Measurements from ENCODE around the gene ESAM.
A peak's percentile ranks its signal among the peaks of the same experiment; 100 is the strongest.

ESAM gene

GRCh38 chr11:124801636-124802312 lies 39.7 kb upstream of the ESAM start:
- TF ChIP-seq CTCF (IDR thresholded peaks at IDR 0.05; ENCODE audit: low read depth, low read length), result no peak
- Histone ChIP-seq H3K4me3 (ENCODE audit: low read depth, low read length) (no peak overlapping the region), H3K27me3 (ENCODE audit: insufficient read depth, low read depth, severe bottlenecking) (no peaks in the 10 kb centered on the region), H3K27ac (no peak overlapping the region), H3K9me3 (ENCODE audit: severe bottlenecking) (no peaks in the 10 kb centered on the region), H3K36me3 (peaks cover 1% of the 10 kb centered on the region)
- no peak for DNase-seq

GRCh38 chr11:124801014-124801413 lies 38.9 kb upstream of the ESAM start:
- no peaks in the 10 kb centered on the region for H3K9me3 ChIP-seq (ENCODE audit: severe bottlenecking)
- no peak for TF ChIP-seq CTCF (IDR thresholded peaks at IDR 0.05; ENCODE audit: low read depth, low read length)
- peak overlapping the region; percentile 91 for H3K4me3 ChIP-seq (ENCODE audit: low read depth, low read length)
- H3K36me3 ChIP-seq, result peaks cover 3% of the 10 kb centered on the region
- no peak for DNase-seq
- peak overlapping the region; percentile 99 for H3K27ac ChIP-seq
- no peaks in the 10 kb centered on the region for H3K27me3 ChIP-seq (ENCODE audit: insufficient read depth, low read depth, severe bottlenecking)

GRCh38 chr11:124800226-124800929 lies 38.3 kb upstream of the ESAM start, which contains the start of gene MSANTD2:
TSS of gene MSANTD2 (minus strand) at chr11:124800406. CDS start at chr11:124800380, 26 bp downstream.
- DNase-seq, result peak; percentile 90
- peaks cover 3% of the 10 kb centered on the region for H3K36me3 ChIP-seq
- H3K4me3 ChIP-seq (ENCODE audit: low read depth, low read length), result peak within 1 kb of the TSS; percentile 91
- no peaks in the 10 kb centered on the region for H3K9me3 ChIP-seq (ENCODE audit: severe bottlenecking)
- H3K27me3 ChIP-seq (ENCODE audit: insufficient read depth, low read depth, severe bottlenecking), result no peaks in the 10 kb centered on the region
- 0 out of 2 replicates have a peak, but pooled peaks have one; percentile 6 for TF ChIP-seq CTCF (IDR thresholded peaks at IDR 0.05; ENCODE audit: low read depth, low read length)
- H3K27ac ChIP-seq, result peak within 1 kb of the TSS; percentile 99

GRCh38 chr11:124799348-124800225 lies 37.5 kb upstream of the ESAM start:
- no peak for TF ChIP-seq CTCF (IDR thresholded peaks at IDR 0.05; ENCODE audit: low read depth, low read length)

GRCh38 chr11:124798991-124799347 lies 36.9 kb upstream of the ESAM start:
- no peak for TF ChIP-seq CTCF (IDR thresholded peaks at IDR 0.05; ENCODE audit: low read depth, low read length)
- Histone ChIP-seq H3K27ac (peak overlapping the region; percentile 99), H3K36me3 (peaks cover 3% of the 10 kb centered on the region), H3K27me3 (ENCODE audit: insufficient read depth, low read depth, severe bottlenecking) (no peaks in the 10 kb centered on the region), H3K9me3 (ENCODE audit: severe bottlenecking) (no peaks in the 10 kb centered on the region), H3K4me3 (ENCODE audit: low read depth, low read length) (peak overlapping the region; percentile 91)
- no peak for DNase-seq

More at GRCh38 chr11:124799348-124800225, 37.5 kb upstream of the ESAM start:
- H3K27me3 ChIP-seq (ENCODE audit: insufficient read depth, low read depth, severe bottlenecking), result no peaks in the 10 kb centered on the region
- H3K4me3 ChIP-seq (ENCODE audit: low read depth, low read length), result peak overlapping the region; percentile 91
- peaks cover 3% of the 10 kb centered on the region for H3K36me3 ChIP-seq
- peak overlapping the region; percentile 99 for H3K27ac ChIP-seq
- H3K9me3 ChIP-seq (ENCODE audit: severe bottlenecking), result no peaks in the 10 kb centered on the region
- peak; percentile 19 for DNase-seq

Measured in WERI-Rb-1 (cell line).